K562 (cell line): ENCODE results near the gene NIPA2. TPM values are rescaled to one million over a fixed set of nuclear protein-coding genes. Genes with fewer than 3 reads are reported as not detected.

Experiments used
- ADNP ChIP-seq: fragments of 200-800 bp; sonication (Bioruptor generic); IDR thresholded peaks from 2 replicates; pipeline ENCODE4 v1.6.1; 2016; ENCODE audit warnings: missing genetic modification characterization, missing compliant biosample characterization
- CEBPB ChIP-seq: fragments of 450-650 bp; IDR thresholded peaks from 2 replicates; pipeline ENCODE4 v1.6.1; 2016; ENCODE audit warnings: missing genetic modification characterization, missing compliant biosample characterization
- CEBPG ChIP-seq, 3 experiments: fragments of 200-800 bp in 1 of 3; sonication (Bioruptor generic) in 1 of 3; sonication (generic) in 1 of 3; formaldehyde crosslinking in 1 of 3; IDR thresholded peaks in 2 of 3; conservative IDR thresholded peaks in 1 of 3; 2 replicates each; pipeline versions ENCODE4 v1.6.1 to v1.8.0; 2016 to 2022; ENCODE audit warnings: missing compliant biosample characterization in 2 of 3, missing genetic modification characterization in 2 of 3, mild to moderate bottlenecking in 1 of 3, missing genetic modification reagents in 1 of 3
- FOXK2 ChIP-seq, 2 experiments: fragments of 450-650 bp; IDR thresholded peaks in 1 of 2; conservative IDR thresholded peaks in 1 of 2; 2 replicates each; pipeline ENCODE4 v1.6.1; 2016; ENCODE audit warnings: low read depth in 2 of 2, mild to moderate bottlenecking in 1 of 2
- KAT8 ChIP-seq: fragments of 450-650 bp; IDR thresholded peaks from 2 replicates; pipeline ENCODE4 v1.6.1; 2016; ENCODE audit warnings: low read depth, mild to moderate bottlenecking
- SOX6 ChIP-seq: fragments of 450-650 bp; IDR thresholded peaks from 2 replicates; pipeline ENCODE4 v1.6.1; 2014; ENCODE audit warnings: mild to moderate bottlenecking
- U2AF1 ChIP-seq: fragments of 200-400 bp; formaldehyde crosslinking; optimal IDR thresholded peaks from 2 replicates; pipeline ENCODE3; 2017; ENCODE audit warnings: mild to moderate bottlenecking, low read depth, low read length, moderate library complexity
- USF2 ChIP-seq: sonication (generic); formaldehyde crosslinking; IDR thresholded peaks from 2 replicates; pipeline ENCODE4 v1.5.0; 2020; ENCODE audit warnings: missing genetic modification reagents
- XRCC5 ChIP-seq: fragments of 200-400 bp; formaldehyde crosslinking; IDR thresholded peaks from 2 replicates; pipeline ENCODE4 v1.6.1; 2017; ENCODE audit warnings: low read depth, mild to moderate bottlenecking, low read length
- ZC3H8 ChIP-seq: fragments of 450-650 bp; IDR thresholded peaks from 2 replicates; pipeline ENCODE4 v1.6.1; 2017
- ZNF165 ChIP-seq: fragments of 250-450 bp; sonication (Bioruptor Pico); IDR thresholded peaks from 2 replicates; pipeline ENCODE4 v1.4.0; 2020; ENCODE audit warnings: borderline replicate concordance
- ZNF318 ChIP-seq, 2 experiments: fragments of 450-650 bp; IDR thresholded peaks; 2 replicates each; pipeline ENCODE4 v1.6.1; 2016; ENCODE audit warnings: mild to moderate bottlenecking in 2 of 2, borderline replicate concordance in 1 of 2, low read depth in 1 of 2, moderate library complexity in 1 of 2
- ZNF780A ChIP-seq: fragments of 250-450 bp; sonication (Bioruptor Pico); IDR thresholded peaks from 2 replicates; pipeline ENCODE4 v1.5.0; 2021; ENCODE audit warnings: mild to moderate bottlenecking
- polyA plus RNA-seq, 8 experiments: library from polyadenylated mRNA; depleted of rRNA in 4 of 8; stranded (reverse) in 5 of 8; unstranded in 3 of 8; fragments of >200 nt; fragmentation: Nextera tagmentation in 2 of 8; fragmentation: Illumina TruSeq in 1 of 8; extraction: Ambion mirVana in 2 of 8; extraction: Trizol in 1 of 8; gene quantifications; 2 replicates each; pipeline versions ENCODE4 v1.2.1 to v1.2.3, GENCODE V29; 2011 to 2014; ENCODE audit warnings: inconsistent platforms in 1 of 8, missing spikeins in 1 of 8
- total RNA-seq, 7 experiments: library from RNA; depleted of rRNA in 6 of 7; stranded (reverse); fragments of >200 nt in 6 of 7; fragmentation: Illumina TruSeq in 2 of 7; extraction: Trizol in 2 of 7; gene quantifications; 2 replicates each; pipeline versions ENCODE4 v1.2.1 to v1.2.3, GENCODE V29; 2011 to 2021; ENCODE audit warnings: low replicate concordance in 1 of 7
- TF ChIP-seq, protein P1 (sequence below): fragments of 250-450 bp; sonication (Bioruptor Pico); IDR thresholded peaks from 2 replicates; pipeline ENCODE4 v1.5.0; 2021
- TF ChIP-seq, protein P2 (sequence below): sonication (generic); formaldehyde crosslinking; IDR thresholded peaks from 2 replicates; pipeline ENCODE4 v1.8.1; 2023; ENCODE audit warnings: mild to moderate bottlenecking, missing genetic modification reagents, moderate library complexity

Gene NIPA2
- total and polyA plus RNA-seq, 9 of the 15 experiments (the other 6 are each of a cell fraction or from before 2014, with no cell fraction given), result 18.7 to 107 (median 87.3) TPM

- TF ChIP-seq CEBPG (CRISPR knock-in tag; IDR thresholded peaks at IDR 0.05) (0 out of 2 replicates have a peak, but pooled peaks have one; percentile 57), CEBPG (tag; conservative IDR thresholded peaks at IDR 0.05 in 1 of 2, IDR thresholded peaks at IDR 0.05 in 1 of 2) (peak in 1 of 2 experiments; percentile 46; a peak in 1 of 4 replicates), KAT8 (no peak), USF2 (CRISPR knock-in tag) (0 out of 2 replicates have a peak, but pooled peaks have one; percentile 33), ZNF165 (CRISPR knock-in tag) (no peak), SOX6 (peak; percentile 25; the same call in 1 of the 2 replicates), ZC3H8 (no peak), FOXK2 (conservative IDR thresholded peaks at IDR 0.05 in 1 of 2, IDR thresholded peaks at IDR 0.05 in 1 of 2; ENCODE audit: low read depth in 2 of 2) (peak; percentile 49 to 68; a peak in 2 of 4 replicates), ZNF318 (IDR thresholded peaks at IDR 0.05; ENCODE audit: borderline replicate concordance in 1 of 2, low read depth in 1 of 2) (peak in 1 of 2 experiments; percentile 73; a peak in 1 of 4 replicates), ADNP (peak; percentile 58; the same call in 1 of the 2 replicates), U2AF1 (no peak), XRCC5 (no peak), CEBPB (tag) (peak; percentile 94), ZNF780A (no peak)
- TF ChIP-seq, protein P1, sequence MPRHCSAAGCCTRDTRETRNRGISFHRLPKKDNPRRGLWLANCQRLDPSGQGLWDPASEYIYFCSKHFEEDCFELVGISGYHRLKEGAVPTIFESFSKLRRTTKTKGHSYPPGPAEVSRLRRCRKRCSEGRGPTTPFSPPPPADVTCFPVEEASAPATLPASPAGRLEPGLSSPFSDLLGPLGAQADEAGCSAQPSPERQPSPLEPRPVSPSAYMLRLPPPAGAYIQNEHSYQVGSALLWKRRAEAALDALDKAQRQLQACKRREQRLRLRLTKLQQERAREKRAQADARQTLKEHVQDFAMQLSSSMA, result no peak
- TF ChIP-seq, protein P2, sequence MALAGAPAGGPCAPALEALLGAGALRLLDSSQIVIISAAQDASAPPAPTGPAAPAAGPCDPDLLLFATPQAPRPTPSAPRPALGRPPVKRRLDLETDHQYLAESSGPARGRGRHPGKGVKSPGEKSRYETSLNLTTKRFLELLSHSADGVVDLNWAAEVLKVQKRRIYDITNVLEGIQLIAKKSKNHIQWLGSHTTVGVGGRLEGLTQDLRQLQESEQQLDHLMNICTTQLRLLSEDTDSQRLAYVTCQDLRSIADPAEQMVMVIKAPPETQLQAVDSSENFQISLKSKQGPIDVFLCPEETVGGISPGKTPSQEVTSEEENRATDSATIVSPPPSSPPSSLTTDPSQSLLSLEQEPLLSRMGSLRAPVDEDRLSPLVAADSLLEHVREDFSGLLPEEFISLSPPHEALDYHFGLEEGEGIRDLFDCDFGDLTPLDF (CRISPR knock-in tag), result no peak
Measured at GRCh38 chr15:22888120-22888859, 49.8 kb downstream of the NIPA2 start (continued).
